H1 (cell line): ENCODE data around the gene PXDC1. TPM values are rescaled to one million over a fixed set of nuclear protein-coding genes. Genes with fewer than 3 reads are reported as not detected.

Experiments used
- CTCF ChIA-PET: fragments of 300-600 bp; sonication (Branson Sonifier 250); formaldehyde crosslinking; loops from one replicate; lab custom pipeline; 2021; ENCODE audit not compliant: partially characterized antibody; lab: Charles Lee
- POLR2A ChIA-PET: fragments of 300-600 bp; sonication (Branson Sonifier 250); formaldehyde crosslinking; loops from one replicate; lab custom pipeline; 2021; ENCODE audit warnings: inconsistent platforms; ENCODE audit not compliant: partially characterized antibody; lab: Charles Lee
- DNase-seq, 2 experiments: peaks; one replicate each; pipeline versions ENCODE4 v3.0.0 to v3.0.0-alpha.2; 2010 to 2022; ENCODE audit warnings: low spot score in 2 of 2, low read depth in 1 of 2, mixed read lengths in 1 of 2
- FAIRE-seq: peaks from 2 replicates; lab custom pipeline; 2011; peaks lifted over from hg19 to GRCh38; lab: Jason Lieb, UNC
- H2AFZ ChIP-seq: 2 replicates; pipeline ENCODE4 v1.8.1; 2012; ENCODE audit warnings: low read length, inconsistent platforms
- H2AK5ac ChIP-seq: 2 replicates; pipeline ENCODE4 v1.6.1; 2013; ENCODE audit warnings: low read depth, low read length
- H2BK120ac ChIP-seq: replicated peaks from 2 replicates; pipeline ENCODE3; 2013; ENCODE audit warnings: low read depth, low read length, inconsistent platforms
- H2BK12ac ChIP-seq: 2 replicates; pipeline ENCODE4 v1.6.1; 2013; ENCODE audit warnings: low read depth, low read length
- H2BK15ac ChIP-seq: 2 replicates; pipeline ENCODE4 v1.6.1; 2013; ENCODE audit warnings: low read length
- H2BK20ac ChIP-seq: 2 replicates; pipeline ENCODE4 v1.6.1; 2013; ENCODE audit warnings: low read length
- H2BK5ac ChIP-seq: 2 replicates; pipeline ENCODE4 v1.6.1; 2013; ENCODE audit warnings: low read depth, low read length
- H3K14ac ChIP-seq: 2 replicates; pipeline ENCODE4 v1.6.1; 2013; ENCODE audit warnings: inconsistent platforms; ENCODE audit not compliant: insufficient read length
- H3K18ac ChIP-seq: 2 replicates; pipeline ENCODE4 v1.6.1; 2013; ENCODE audit warnings: low read length; ENCODE audit errors: extremely low read depth
- H3K23ac ChIP-seq: 2 replicates; pipeline ENCODE4 v1.6.1; 2013; ENCODE audit warnings: inconsistent platforms; ENCODE audit not compliant: insufficient read length
- H3K23me2 ChIP-seq: 2 replicates; pipeline ENCODE4 v1.6.1; 2013; ENCODE audit warnings: low read depth, low read length
- H3K27ac ChIP-seq: 2 replicates; pipeline ENCODE4 v1.6.1; 2011; ENCODE audit warnings: low read depth, low read length, inconsistent platforms
- H3K27me3 ChIP-seq, 4 experiments: replicated peaks in 1 of 4; 1 replicate in 1 of 4; 2 replicates in 3 of 4; pipeline versions ENCODE4 v1.6.1 to v1.8.1; 2011 to 2013; ENCODE audit warnings: low read length in 3 of 4, mild to moderate bottlenecking in 3 of 4, inconsistent platforms in 2 of 4, mixed read lengths in 2 of 4, moderate library complexity in 1 of 4; ENCODE audit not compliant: control insufficient read depth in 3 of 4, insufficient read depth in 3 of 4; ENCODE audit errors: extremely low read depth in 1 of 4
- H3K36me3 ChIP-seq, 4 experiments: 2 replicates each; pipeline versions ENCODE4 v1.6.1 to v1.8.1; 2011 to 2013; ENCODE audit warnings: mild to moderate bottlenecking in 4 of 4, low read length in 3 of 4, moderate library complexity in 2 of 4, control low read depth in 1 of 4, inconsistent platforms in 1 of 4; ENCODE audit not compliant: insufficient read depth in 4 of 4, control insufficient read depth in 2 of 4
- H3K4ac ChIP-seq: replicated peaks from 2 replicates; pipeline ENCODE3; 2013; ENCODE audit warnings: low read length, low read depth, mixed read lengths, inconsistent platforms; ENCODE audit not compliant: insufficient read length
- H3K4me1 ChIP-seq, 4 experiments: replicated peaks in 1 of 4; 1 replicate in 1 of 4; 2 replicates in 3 of 4; pipeline versions ENCODE4 v1.6.1 to v1.8.1; 2011 to 2013; ENCODE audit warnings: low read length in 3 of 4, inconsistent platforms in 2 of 4, mixed read lengths in 1 of 4; ENCODE audit not compliant: insufficient read depth in 4 of 4, control insufficient read depth in 3 of 4
- H3K4me2 ChIP-seq, 2 experiments: 2 replicates each; pipeline versions ENCODE4 v1.6.1 to v1.8.1; 2011 to 2013; ENCODE audit warnings: low read depth in 2 of 2, low read length in 2 of 2, control low read depth in 1 of 2, inconsistent platforms in 1 of 2, mild to moderate bottlenecking in 1 of 2; ENCODE audit not compliant: insufficient read depth in 1 of 2
- H3K4me3 ChIP-seq, 4 experiments: fragments of 200-600, 300-600 bp in 1 of 4; sonication (generic), shearing (Covaris generic), sonication (Bioruptor Twin) in 1 of 4; 2 replicates each; pipeline versions ENCODE4 v1.5.1 to v1.8.1; 2011 to 2016; ENCODE audit warnings: low read length in 4 of 4, low read depth in 3 of 4, control low read depth in 2 of 4, inconsistent platforms in 2 of 4, mild to moderate bottlenecking in 2 of 4, mixed read lengths in 1 of 4, moderate library complexity in 1 of 4; ENCODE audit not compliant: insufficient read depth in 2 of 4; ENCODE audit errors: extremely low read depth in 1 of 4
- H3K56ac ChIP-seq: replicated peaks from 2 replicates; pipeline ENCODE3; 2013; ENCODE audit warnings: low read depth, mild to moderate bottlenecking, mixed read lengths, low read length, inconsistent platforms; ENCODE audit not compliant: insufficient read length
- H3K79me1 ChIP-seq: 2 replicates; pipeline ENCODE4 v1.6.1; 2013; ENCODE audit warnings: low read depth, low read length, control low read depth
- H3K79me2 ChIP-seq, 2 experiments: 2 replicates each; pipeline versions ENCODE4 v1.6.1 to v1.8.1; 2012 to 2013; ENCODE audit warnings: low read length in 2 of 2, mild to moderate bottlenecking in 2 of 2, inconsistent platforms in 1 of 2; ENCODE audit not compliant: insufficient read depth in 2 of 2, control insufficient read depth in 1 of 2
- H3K9ac ChIP-seq, 4 experiments: replicated peaks in 1 of 4; 1 replicate in 1 of 4; 2 replicates in 3 of 4; pipeline versions ENCODE4 v1.6.1 to v1.8.1; 2011 to 2013; ENCODE audit warnings: low read depth in 3 of 4, low read length in 3 of 4, control low read depth in 2 of 4, mild to moderate bottlenecking in 2 of 4, moderate library complexity in 2 of 4, inconsistent platforms in 1 of 4; ENCODE audit errors: extremely low read depth in 1 of 4
- H3K9me3 ChIP-seq, 2 experiments: 2 replicates each; pipeline versions ENCODE4 v1.6.1 to v1.8.1; 2012 to 2013; ENCODE audit warnings: mild to moderate bottlenecking in 2 of 2, moderate library complexity in 2 of 2, control low read depth in 1 of 2, inconsistent platforms in 1 of 2, low read depth in 1 of 2, low read length in 1 of 2, mixed read lengths in 1 of 2; ENCODE audit not compliant: insufficient read depth in 2 of 2
- H4K20me1 ChIP-seq, 2 experiments: replicated peaks in 1 of 2; 2 replicates each; pipeline versions ENCODE3 to v1.8.1; 2011 to 2013; ENCODE audit warnings: inconsistent platforms in 2 of 2, low read length in 2 of 2, mild to moderate bottlenecking in 1 of 2; ENCODE audit not compliant: insufficient read depth in 2 of 2, control insufficient read depth in 1 of 2
- H4K5ac ChIP-seq: 2 replicates; pipeline ENCODE4 v1.6.1; 2013; ENCODE audit warnings: low read length, low read depth, mixed read lengths, inconsistent platforms; ENCODE audit not compliant: insufficient read length
- H4K8ac ChIP-seq: 2 replicates; pipeline ENCODE4 v1.8.0; 2013; ENCODE audit warnings: mild to moderate bottlenecking, moderate library complexity, low read length, inconsistent platforms; ENCODE audit not compliant: insufficient read depth; ENCODE audit errors: extremely low read depth
- H4K91ac ChIP-seq: replicated peaks from 2 replicates; pipeline ENCODE3; 2013; ENCODE audit warnings: low read length, mixed read lengths, inconsistent platforms; ENCODE audit not compliant: insufficient read length
- BACH1 ChIP-seq: IDR thresholded peaks from 2 replicates; pipeline ENCODE4 v1.6.1; 2012; ENCODE audit warnings: low read length, improper control_type of control experiment
- E2F6 ChIP-seq: IDR thresholded peaks from 2 replicates; pipeline ENCODE4 v1.6.1; 2012; ENCODE audit warnings: inconsistent platforms
- RXRA ChIP-seq: IDR thresholded peaks from 2 replicates; pipeline ENCODE4 v1.6.1; 2011; ENCODE audit warnings: low read depth, mild to moderate bottlenecking, low read length, moderate library complexity; ENCODE audit not compliant: insufficient read depth
- SIX5 ChIP-seq: IDR thresholded peaks from 2 replicates; pipeline ENCODE4 v1.6.1; 2011; ENCODE audit warnings: mild to moderate bottlenecking, low read depth, low read length
- SP1 ChIP-seq: IDR thresholded peaks from 2 replicates; pipeline ENCODE4 v1.6.1; 2011; ENCODE audit warnings: low read depth, low read length
- WGBS, 2 experiments: shearing (Covaris generic) in 1 of 2; methylation state at CpG; one replicate each; pipeline versions ENCODE4 v1.1.6 to v1.1.7; 2013 to 2015; ENCODE audit warnings: low lambda C conversion rate in 2 of 2, mixed read lengths in 2 of 2, inconsistent platforms in 1 of 2, low coverage in 1 of 2, missing lambda C conversion rate in 1 of 2; ENCODE audit not compliant: insufficient replicate concordance in 2 of 2, insufficient coverage in 1 of 2, insufficient read length in 1 of 2; ENCODE audit errors: extremely low coverage in 1 of 2, missing lambda C conversion rate in 1 of 2; 5-methylcytosine and 5-hydroxymethylcytosine counted together
- polyA plus RNA-seq, 7 experiments: library from polyadenylated mRNA; depleted of rRNA in 3 of 7; stranded (reverse) in 5 of 7; unstranded in 2 of 7; fragments of >200 nt in 5 of 7; fragments of 200-250 nt in 2 of 7; gene quantifications; 1 replicate in 5 of 7; 2 replicates in 1 of 7; 4 replicates in 1 of 7; pipeline versions ENCODE4 v1.2.1 to v1.2.3, GENCODE V29; 2011 to 2013; ENCODE audit warnings: missing spikeins in 2 of 7, mixed read lengths in 2 of 7
- total RNA-seq: library from RNA; stranded (reverse); fragmentation: NEBNext Ultra II Directional; extraction: Animal tissue kit (Norgen Biotek cat#: 25700); gene quantifications from 2 replicates; pipeline ENCODE4 v1.2.1, GENCODE V29; 2021

The PXDC1 gene
- total and polyA plus RNA-seq, 2 of the 8 experiments (the other 6 are each of a cell fraction or from before 2014, with no cell fraction given) = 1.7 to 2.0 TPM

- no peak overlapping the region for H2BK20ac ChIP-seq
- H3K79me1 ChIP-seq = no peaks in the 10 kb centered on the region
- H3K9me3 ChIP-seq = no peaks in the 10 kb centered on the region
- H4K5ac ChIP-seq = no peak overlapping the region
- H2BK15ac ChIP-seq = no peak overlapping the region
- H3K36me3 ChIP-seq = no peaks in the 10 kb centered on the region
- H2BK5ac ChIP-seq = no peak overlapping the region
- no peaks in the 10 kb centered on the region for H3K23me2 ChIP-seq
- H3K23ac ChIP-seq = no peak overlapping the region
- H2AFZ ChIP-seq = no peak overlapping the region
- no peak for DNase-seq
- no peak overlapping the region for H3K4me3 ChIP-seq
- ChIA-PET POLR2A (no interaction called here), CTCF (interaction anchor here (0.6 to 8.8 kb wide), 26 partner anchors 11 to 419 kb away, joined by 3 to 82 read pairs (median 4); partner anchors contain the start of gene FAM50B)
- no peak overlapping the region for H4K91ac ChIP-seq
- no peak overlapping the region for H3K27ac ChIP-seq
- H2AK5ac ChIP-seq = no peak overlapping the region
- no peaks in the 10 kb centered on the region for H4K20me1 ChIP-seq
- no peak overlapping the region for H3K4me2 ChIP-seq
- H2BK12ac ChIP-seq = no peak overlapping the region
- no peaks in the 10 kb centered on the region for H3K79me2 ChIP-seq
- no peak for FAIRE-seq
- peaks cover 0 to 2% (median 0%) of the 10 kb centered on the region in 4 experiments; a peak in 1 of 7 replicates for H3K27me3 ChIP-seq
- H3K18ac ChIP-seq = no peak overlapping the region
- H3K4me1 ChIP-seq = peaks cover 0 to 9% (median 4%) of the 10 kb centered on the region in 4 experiments; a peak in 5 of 7 replicates
- 87% methylated on average over 10 of the region's 10 CpGs; no CpG with 5 or more reads in 1 of the 2 experiments for WGBS, 2 experiments
- no peak overlapping the region for H3K14ac ChIP-seq
- H4K8ac ChIP-seq = no peak overlapping the region
- no peak overlapping the region for H3K56ac ChIP-seq
- no peak overlapping the region for H3K9ac ChIP-seq
- no peak overlapping the region for H2BK120ac ChIP-seq
- no peak overlapping the region for H3K4ac ChIP-seq
- TF ChIP-seq SP1 (no peak), BACH1 (no peak), SIX5 (no peak), E2F6 (no peak), RXRA (no peak)
Measured at GRCh38 chr6:3743541-3743940, 8.0 kb downstream of the PXDC1 start.
